Esophagus (tissue), 2 donors: ENCODE data around the gene NUDT22. TPM values are rescaled to one million over a fixed set of nuclear protein-coding genes. Genes with fewer than 3 reads are reported as not detected.

Experiments
- H3K27ac ChIP-seq, 2 donors: one replicate each; pipeline ENCODE4 v1.5.1; 2013; ENCODE audit warnings: low read depth in 2 of 2, mild to moderate bottlenecking in 2 of 2, inconsistent platforms in 1 of 2, low read length in 1 of 2, moderate library complexity in 1 of 2
- H3K27me3 ChIP-seq, 2 donors: one replicate each; pipeline ENCODE4 v1.6.1; 2013; ENCODE audit warnings: low read length in 2 of 2, control low read depth in 1 of 2, mild to moderate bottlenecking in 1 of 2; ENCODE audit not compliant: insufficient read depth in 2 of 2, control insufficient read depth in 1 of 2
- H3K36me3 ChIP-seq, 2 donors: one replicate each; pipeline ENCODE4 v1.6.1; 2013; ENCODE audit warnings: low read length in 1 of 2; ENCODE audit not compliant: control insufficient read depth in 2 of 2, insufficient read depth in 2 of 2
- H3K4me1 ChIP-seq, 2 donors: one replicate each; pipeline ENCODE4 v1.6.1; 2013; ENCODE audit warnings: low read length in 1 of 2; ENCODE audit not compliant: control insufficient read depth in 2 of 2, insufficient read depth in 2 of 2
- H3K4me3 ChIP-seq, 2 donors: one replicate each; pipeline ENCODE4 v1.5.1; 2013; ENCODE audit warnings: low read length in 2 of 2, mild to moderate bottlenecking in 2 of 2, low read depth in 1 of 2, moderate library complexity in 1 of 2
- H3K9me3 ChIP-seq, 2 donors: one replicate each; pipeline ENCODE4 v1.6.1; 2013; ENCODE audit warnings: mild to moderate bottlenecking in 2 of 2, low read depth in 1 of 2, low read length in 1 of 2, moderate library complexity in 1 of 2; ENCODE audit not compliant: control insufficient read depth in 2 of 2, insufficient read depth in 1 of 2
- WGBS, 2 donors: extraction: QIAGEN DNeasy Blood & Tissue Kit; methylation state at CpG; one replicate each; pipeline ENCODE4 v1.1.7; 2013; 5-methylcytosine and 5-hydroxymethylcytosine counted together
- polyA plus RNA-seq, 2 donors: library from polyadenylated mRNA; stranded (reverse); fragments of 200-250 nt; gene quantifications; one replicate each; pipeline ENCODE4 v1.2.3, GENCODE V29; 2013
- donor health status: healthy with polysubstance abuse.
- donor health status: Bipolar disorder and iron deficiency.

The NUDT22 gene
- polyA plus RNA-seq, 2 donors = 49.5 to 55.1 TPM

DNA sequence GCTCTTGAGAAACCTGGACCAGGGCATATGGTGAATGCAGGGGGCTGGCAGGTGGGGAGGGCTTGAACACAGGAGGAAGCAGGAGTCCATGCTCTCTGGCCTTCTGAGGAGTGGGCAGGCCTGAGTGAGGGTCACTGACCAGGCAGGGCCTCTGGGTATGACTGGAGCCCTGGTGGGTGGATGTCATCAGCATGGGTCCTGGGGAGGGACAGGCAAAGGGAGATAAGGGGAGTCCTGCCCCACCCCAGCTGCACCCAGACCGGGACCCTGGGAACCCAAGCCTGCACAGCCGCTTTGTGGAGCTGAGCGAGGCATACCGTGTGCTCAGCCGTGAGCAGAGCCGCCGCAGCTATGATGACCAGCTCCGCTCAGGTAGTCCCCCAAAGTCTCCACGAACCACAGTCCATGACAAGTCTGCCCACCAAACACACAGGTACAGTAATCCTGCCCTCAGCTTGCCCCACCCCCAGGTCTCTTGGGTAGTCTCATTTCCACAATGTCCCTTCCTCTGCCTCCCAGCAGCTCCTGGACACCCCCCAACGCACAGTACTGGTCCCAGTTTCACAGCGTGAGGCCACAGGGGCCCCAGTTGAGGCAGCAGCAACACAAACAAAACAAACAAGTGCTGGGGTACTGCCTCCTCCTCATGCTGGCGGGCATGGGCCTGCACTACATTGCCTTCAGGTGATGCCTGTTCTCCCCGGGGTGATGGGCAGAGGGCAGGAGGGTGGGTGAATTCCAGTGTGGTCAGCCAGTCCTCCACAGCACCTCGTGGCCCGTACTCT is 6.3 kb downstream of the NUDT22 start:
- H3K4me3 ChIP-seq = no peak overlapping the region
- H3K4me1 ChIP-seq = peaks cover 1 to 32% of the 10 kb centered on the region in 2 donors
- no peaks in the 10 kb centered on the region for H3K9me3 ChIP-seq
- H3K27me3 ChIP-seq = no peaks in the 10 kb centered on the region
- H3K36me3 ChIP-seq = no peaks in the 10 kb centered on the region
- WGBS, 2 donors = 85 to 86% methylated on average over 15 of the region's 15 CpGs
- peak overlapping the region in 1 of 2 donors; percentile 11 for H3K27ac ChIP-seq

- 81 to 83% methylated on average over 8 of the region's 8 CpGs for whole genome bisulfite sequencing, 2 donors
- Histone ChIP-seq H3K9me3 (no peaks in the 10 kb centered on the region), H3K27ac (peak overlapping the region in 1 of 2 donors; percentile 11), H3K4me3 (no peak overlapping the region), H3K36me3 (peaks cover 0 to 2% of the 10 kb centered on the region in 2 donors), H3K4me1 (peaks cover 0 to 32% of the 10 kb centered on the region in 2 donors), H3K27me3 (no peaks in the 10 kb centered on the region)
Measured at GRCh38 chr11:64232967-64233315, 6.9 kb downstream of the NUDT22 start.

DNA sequence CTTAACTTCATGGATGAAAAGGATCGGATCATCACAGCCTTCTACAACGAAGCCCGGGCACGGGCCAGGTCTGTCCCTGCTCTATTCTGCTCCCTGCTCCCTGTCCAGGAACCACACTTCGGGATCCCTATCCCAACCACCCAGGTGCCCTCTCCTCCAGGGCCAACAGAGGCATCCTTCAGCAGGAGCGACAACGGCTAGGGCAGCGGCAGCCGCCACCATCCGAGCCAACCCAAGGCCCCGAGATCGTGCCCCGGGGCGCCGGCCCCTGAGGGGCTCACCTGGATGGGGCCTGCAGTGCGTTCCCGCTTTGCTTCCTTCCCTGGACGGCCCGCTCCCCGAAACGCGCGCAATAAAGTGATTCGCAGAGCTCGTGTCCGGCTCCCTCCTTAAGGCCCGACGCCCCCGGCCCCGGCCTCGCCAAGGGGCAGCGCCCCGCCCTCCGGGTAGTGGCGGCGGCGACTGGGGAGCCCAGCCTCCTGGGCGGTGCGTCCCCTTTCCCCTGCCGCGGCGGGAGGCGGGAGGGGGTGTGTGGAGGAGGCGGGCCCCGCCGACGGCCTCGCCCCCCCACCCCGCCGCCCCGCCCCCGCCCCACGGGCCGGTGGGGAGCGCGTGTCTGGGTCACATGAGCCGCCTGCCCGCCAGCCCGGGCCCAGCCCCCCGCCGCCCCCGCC is 8.0 kb downstream of the NUDT22 start, which contains the start of gene VEGFB:
TSS of gene VEGFB (plus strand) at position 672 of the 674 bp plus-strand sequence. CDS start 250 bp downstream, outside the sequence.
- H3K4me3 ChIP-seq = peak within 1 kb of the TSS; percentile 73 to 80
- H3K4me1 ChIP-seq = peaks cover 0 to 35% of the 10 kb centered on the region in 2 donors
- no peaks in the 10 kb centered on the region for H3K27me3 ChIP-seq
- peaks cover 0 to 2% of the 10 kb centered on the region in 2 donors for H3K36me3 ChIP-seq
- H3K9me3 ChIP-seq = no peaks in the 10 kb centered on the region
- H3K27ac ChIP-seq = peak within 1 kb of the TSS; percentile 82 to 85
- WGBS, 2 donors = 2 to 3% methylated on average over 43 to 62 of the region's 62 CpGs

DNA sequence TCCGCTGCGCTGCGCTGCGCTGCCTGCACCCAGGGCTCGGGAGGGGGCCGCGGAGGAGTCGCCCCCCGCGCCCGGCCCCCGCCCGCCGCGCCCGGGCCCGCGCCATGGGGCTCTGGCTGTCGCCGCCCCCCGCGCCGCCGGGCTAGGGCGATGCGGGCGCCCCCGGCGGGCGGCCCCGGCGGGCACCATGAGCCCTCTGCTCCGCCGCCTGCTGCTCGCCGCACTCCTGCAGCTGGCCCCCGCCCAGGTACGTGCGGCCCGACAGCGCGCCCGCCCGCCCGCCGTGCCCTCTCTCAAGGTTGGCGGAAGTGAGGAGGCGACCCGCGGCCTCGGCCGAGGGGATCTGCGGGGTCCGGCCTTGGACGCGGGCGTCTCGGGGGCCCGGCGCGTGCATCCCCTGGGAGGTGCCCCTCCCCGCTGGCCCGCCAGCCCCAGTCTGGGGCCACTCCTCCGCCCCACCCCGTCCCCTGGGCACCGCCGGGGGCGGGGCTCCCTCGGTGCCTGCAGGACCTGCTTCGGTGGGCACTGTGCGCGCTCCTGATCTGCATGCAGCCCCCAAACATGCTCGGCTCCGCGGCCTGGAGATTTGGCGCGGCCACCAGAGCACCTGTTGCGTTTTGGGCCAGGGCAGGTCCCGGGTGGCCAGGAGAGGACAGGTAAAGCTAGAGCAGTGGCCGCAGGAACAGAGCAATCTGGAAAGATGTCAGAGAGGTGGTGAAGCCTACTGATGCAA is 8.7 kb downstream of the NUDT22 start:
- no peaks in the 10 kb centered on the region for H3K27me3 ChIP-seq
- peaks cover 0 to 2% of the 10 kb centered on the region in 2 donors for H3K36me3 ChIP-seq
- no peaks in the 10 kb centered on the region for H3K9me3 ChIP-seq
- H3K4me1 ChIP-seq = peaks cover 3 to 37% of the 10 kb centered on the region in 2 donors
- peak overlapping the region; percentile 73 to 80 for H3K4me3 ChIP-seq
- 2% methylated on average over 38 to 80 of the region's 80 CpGs for WGBS, 2 donors
- peak overlapping the region; percentile 82 to 85 for H3K27ac ChIP-seq

GRCh38 chr11:64235437-64236161 is 9.5 kb downstream of the NUDT22 start:
- Histone ChIP-seq H3K27me3 (no peaks in the 10 kb centered on the region), H3K9me3 (no peaks in the 10 kb centered on the region), H3K27ac (peak overlapping the region; percentile 82 to 85), H3K36me3 (peaks cover 0 to 2% of the 10 kb centered on the region in 2 donors), H3K4me3 (peak overlapping the region; percentile 73 to 80), H3K4me1 (peaks cover 4 to 42% of the 10 kb centered on the region in 2 donors)
- WGBS, 2 donors = 74 to 82% methylated on average over 12 of the region's 12 CpGs

GRCh38 chr11:64237484-64237951 is 11.4 kb downstream of the NUDT22 start:
- Histone ChIP-seq H3K4me1 (peaks cover 4 to 33% of the 10 kb centered on the region in 2 donors), H3K9me3 (no peaks in the 10 kb centered on the region), H3K27me3 (no peaks in the 10 kb centered on the region), H3K27ac (peak overlapping the region; percentile 76 to 84), H3K4me3 (peak overlapping the region in 1 of 2 donors; percentile 10), H3K36me3 (peaks cover 0 to 2% of the 10 kb centered on the region in 2 donors)
- WGBS, 2 donors = 48 to 52% methylated on average over 12 of the region's 12 CpGs

GRCh38 chr11:64238076-64238475 is 12.0 kb downstream of the NUDT22 start:
- no peaks in the 10 kb centered on the region for H3K27me3 ChIP-seq
- H3K4me1 ChIP-seq = peaks cover 4 to 37% of the 10 kb centered on the region in 2 donors
- peak overlapping the region; percentile 76 to 84 for H3K27ac ChIP-seq
- H3K9me3 ChIP-seq = no peaks in the 10 kb centered on the region
- peaks cover 0 to 5% of the 10 kb centered on the region in 2 donors for H3K36me3 ChIP-seq
- WGBS, 2 donors = 67 to 72% methylated on average over 9 of the region's 9 CpGs
- H3K4me3 ChIP-seq = no peak overlapping the region

DNA sequence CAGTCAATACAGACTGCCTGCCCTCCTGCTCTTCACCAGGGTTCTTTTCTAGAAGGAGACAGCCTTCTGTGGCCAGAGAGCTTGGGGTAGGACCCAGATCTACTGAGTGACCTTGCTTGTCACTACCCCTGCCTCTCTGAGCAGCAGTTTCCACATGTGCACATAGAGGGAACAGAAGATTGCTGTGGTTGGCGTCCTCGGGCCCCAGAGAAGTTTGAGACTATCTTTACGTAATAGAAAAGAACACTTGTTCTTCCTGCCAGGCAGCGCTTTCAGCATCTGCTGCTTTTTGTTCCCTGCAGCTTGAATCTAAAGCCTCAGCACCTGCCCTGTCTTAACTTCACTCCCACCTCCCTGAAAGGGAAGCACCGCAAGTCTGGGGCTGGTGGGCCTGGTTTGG is 12.9 kb downstream of the NUDT22 start:
- peaks cover 0 to 10% of the 10 kb centered on the region in 2 donors for H3K36me3 ChIP-seq
- no peak overlapping the region for H3K4me3 ChIP-seq
- peak overlapping the region; percentile 30 to 84 for H3K27ac ChIP-seq
- WGBS, 2 donors = 75 to 85% methylated on average over 5 of the region's 5 CpGs
- no peaks in the 10 kb centered on the region for H3K27me3 ChIP-seq
- peaks cover 8 to 31% of the 10 kb centered on the region in 2 donors for H3K4me1 ChIP-seq
- no peaks in the 10 kb centered on the region for H3K9me3 ChIP-seq
